K562 (cell line): ENCODE measurements around the gene LANCL1. TPM values are rescaled to one million over a fixed set of nuclear protein-coding genes. Genes with fewer than 3 reads are reported as not detected.

Experiments used
- ATAC-seq: fragments of 200-7000 bp; cut with Tn5 transposase; 3 replicates; pipeline ENCODE4 v1.9.1; 2020; ENCODE audit warnings: moderate library complexity
- BruUV-seq: library from RNA; stranded (reverse); fragments of 400-500 nt; replicated peaks from 2 replicates; lab custom pipeline; 2021; lab: Mats Ljungman, UMichigan
- CTCF ChIA-PET: fragments of 300-600 bp; formaldehyde crosslinking; extraction: SDS; loops from one replicate; lab custom pipeline; 2021; ENCODE audit warnings: low intra/inter-chr PET ratio; lab: Yijun Ruan, JAX
- POLR2A ChIA-PET: fragments of 300-600, 350-650 bp; sonication (Branson Sonifier 250); formaldehyde crosslinking; extraction: SDS; loops from one replicate; lab custom pipeline; 2021; ENCODE audit warnings: antibody characterized with exemption, inconsistent platforms; lab: Yijun Ruan, JAX
- DNase-seq, 4 experiments: peaks; one replicate each; pipeline versions ENCODE4 v3.0.0 to v3.0.0-alpha.2; 2011 to 2018; ENCODE audit warnings: low spot score in 3 of 4, mixed read lengths in 3 of 4; ENCODE audit errors: extremely low read depth in 1 of 4
- FAIRE-seq: peaks from 2 replicates; lab custom pipeline; 2011; peaks lifted over from hg19 to GRCh38; lab: Jason Lieb, UNC
- H2AFZ ChIP-seq: 2 replicates; pipeline ENCODE4 v1.6.0; 2011; ENCODE audit warnings: low read depth, low read length, control low read depth, inconsistent platforms
- H3K27ac ChIP-seq: fragments of 200-600 bp; 3 replicates; pipeline ENCODE4 v1.8.0; 2011; ENCODE audit warnings: low read depth, mild to moderate bottlenecking, control low read depth, inconsistent platforms, low read length, moderate library complexity, mixed read lengths; ENCODE audit errors: extremely low read depth
- H3K27me3 ChIP-seq, 2 experiments: fragments of 300-600 bp in 1 of 2; 2 replicates in 1 of 2; 3 replicates in 1 of 2; pipeline versions ENCODE4 v1.6.0 to v1.8.0; 2011; ENCODE audit warnings: inconsistent platforms in 2 of 2, low read length in 2 of 2, mild to moderate bottlenecking in 1 of 2, mixed read lengths in 1 of 2, moderate library complexity in 1 of 2; ENCODE audit not compliant: control insufficient read depth in 2 of 2, insufficient read depth in 2 of 2
- H3K36me3 ChIP-seq: fragments of 300-600 bp; 3 replicates; pipeline ENCODE4 v1.8.0; 2011; ENCODE audit warnings: mild to moderate bottlenecking, low read length, inconsistent platforms; ENCODE audit not compliant: control insufficient read depth, insufficient read depth
- H3K4me1 ChIP-seq, 2 experiments: fragments of 200-600 bp in 1 of 2; replicated peaks in 1 of 2; 2 replicates in 1 of 2; 3 replicates in 1 of 2; pipeline versions ENCODE4 v1.5.1 to v1.8.0; 2011; ENCODE audit warnings: inconsistent platforms in 2 of 2, low read length in 2 of 2, mild to moderate bottlenecking in 1 of 2, mixed read lengths in 1 of 2, moderate library complexity in 1 of 2; ENCODE audit not compliant: control insufficient read depth in 2 of 2, insufficient read depth in 2 of 2
- H3K4me2 ChIP-seq: 2 replicates; pipeline ENCODE4 v1.6.1; 2011; ENCODE audit warnings: low read length, control low read depth, inconsistent platforms, mixed read lengths; ENCODE audit not compliant: insufficient read depth
- H3K4me3 ChIP-seq: fragments of 200-600 bp; sonication (generic), shearing (Covaris generic); 2 replicates; pipeline ENCODE4 v1.5.1; 2016; ENCODE audit warnings: control low read depth, inconsistent platforms
- H3K79me2 ChIP-seq: fragments of 200-600 bp; 3 replicates; pipeline ENCODE4 v1.8.0; 2011; ENCODE audit warnings: low read length, inconsistent platforms; ENCODE audit not compliant: control insufficient read depth, insufficient read depth
- H3K9ac ChIP-seq, 2 experiments: 2 replicates each; pipeline versions ENCODE4 v1.6.0 to v1.6.1; 2011; ENCODE audit warnings: low read depth in 2 of 2, low read length in 2 of 2, control low read depth in 1 of 2, inconsistent platforms in 1 of 2, mild to moderate bottlenecking in 1 of 2, mixed read lengths in 1 of 2; ENCODE audit not compliant: insufficient read depth in 1 of 2
- H3K9me1 ChIP-seq: one replicate; pipeline ENCODE4 v1.6.0; 2011; ENCODE audit warnings: inconsistent platforms, mild to moderate bottlenecking, low read length, moderate library complexity; ENCODE audit not compliant: control insufficient read depth, insufficient read depth
- H3K9me3 ChIP-seq: replicated peaks from 2 replicates; pipeline ENCODE4 v1.5.1; 2011; ENCODE audit warnings: low read depth, low read length, inconsistent platforms; ENCODE audit not compliant: control insufficient read depth, insufficient read depth
- H4K20me1 ChIP-seq: replicated peaks from 2 replicates; pipeline ENCODE4 v1.6.1; 2011; ENCODE audit warnings: low read length, inconsistent platforms, mixed read lengths; ENCODE audit not compliant: control insufficient read depth, insufficient read depth
- ASH1L ChIP-seq: fragments of 450-650 bp; IDR thresholded peaks from 2 replicates; pipeline ENCODE4 v1.6.1; 2018; ENCODE audit warnings: borderline replicate concordance, mild to moderate bottlenecking, low read depth; ENCODE audit not compliant: partially characterized antibody
- BRF1 ChIP-seq: IDR thresholded peaks from 3 replicates; pipeline ENCODE4 v1.6.1; 2011; ENCODE audit warnings: borderline replicate concordance, mild to moderate bottlenecking; ENCODE audit not compliant: insufficient read length; ENCODE audit errors: extremely low read depth
- CBFB ChIP-seq: sonication (generic); formaldehyde crosslinking; IDR thresholded peaks from 2 replicates; pipeline ENCODE4 v1.4.0; 2020; ENCODE audit warnings: mild to moderate bottlenecking, missing genetic modification reagents
- DPF2 ChIP-seq: fragments of 450-650 bp; IDR thresholded peaks from 2 replicates; pipeline ENCODE4 v1.6.1; 2016
- GTF2B ChIP-seq: IDR thresholded peaks from 2 replicates; pipeline ENCODE4 v1.6.1; 2011; ENCODE audit not compliant: insufficient read length; ENCODE audit errors: extremely low read depth
- MYNN ChIP-seq, 2 experiments: sonication (generic); formaldehyde crosslinking in 1 of 2; IDR thresholded peaks; 2 replicates each; pipeline versions ENCODE4 v1.5.0 to v1.6.1; 2016 to 2020; ENCODE audit warnings: antibody characterized with exemption in 1 of 2, missing genetic modification reagents in 1 of 2
- PBX2 ChIP-seq, 2 experiments: IDR thresholded peaks in 1 of 2; conservative IDR thresholded peaks in 1 of 2; 2 replicates each; pipeline ENCODE4 v1.6.1; 2016; ENCODE audit warnings: low read depth in 2 of 2, mild to moderate bottlenecking in 1 of 2, missing compliant biosample characterization in 1 of 2, missing genetic modification characterization in 1 of 2, moderate library complexity in 1 of 2
- PML ChIP-seq: IDR thresholded peaks from 2 replicates; pipeline ENCODE4 v1.6.1; 2012; ENCODE audit warnings: low read length, inconsistent platforms
- POLR2G ChIP-seq: fragments of 200-400 bp; formaldehyde crosslinking; IDR thresholded peaks from 2 replicates; pipeline ENCODE4 v1.6.1; 2017; ENCODE audit warnings: low read depth, mild to moderate bottlenecking, antibody characterized with exemption, low read length, moderate library complexity
- PRDM10 ChIP-seq: fragments of 450-650 bp; IDR thresholded peaks from 2 replicates; pipeline ENCODE4 v1.6.1; 2018; ENCODE audit not compliant: partially characterized antibody
- SOX6 ChIP-seq: fragments of 450-650 bp; IDR thresholded peaks from 2 replicates; pipeline ENCODE4 v1.6.1; 2014; ENCODE audit warnings: mild to moderate bottlenecking
- WGBS: fragments of 100-300 bp; shearing (Covaris generic); methylation state at CpG from one replicate; pipeline ENCODE4 v1.1.6; 2016; ENCODE audit warnings: low coverage, mixed read lengths; ENCODE audit not compliant: insufficient coverage; ENCODE audit errors: missing lambda C conversion rate; 5-methylcytosine and 5-hydroxymethylcytosine counted together
- in situ Hi-C: fragments of 300-500 bp; cut with MboI; formaldehyde crosslinking; loops from 4 replicates; pipeline ENCODE4 v1.15.0; 2018; ENCODE audit warnings: inconsistent platforms, mixed read lengths
- intact Hi-C: fragments of 100-400 bp; cut with micrococcal nuclease; formaldehyde crosslinking; loops from 2 replicates; pipeline ENCODE4 v1.14.2; 2022
- polyA plus RNA-seq, 8 experiments: library from polyadenylated mRNA; depleted of rRNA in 4 of 8; stranded (reverse) in 5 of 8; unstranded in 3 of 8; fragments of >200 nt; fragmentation: Nextera tagmentation in 2 of 8; fragmentation: Illumina TruSeq in 1 of 8; extraction: Ambion mirVana in 2 of 8; extraction: Trizol in 1 of 8; gene quantifications; 2 replicates each; pipeline versions ENCODE4 v1.2.1 to v1.2.3, GENCODE V29; 2011 to 2014; ENCODE audit warnings: inconsistent platforms in 1 of 8, missing spikeins in 1 of 8
- total RNA-seq, 7 experiments: library from RNA; depleted of rRNA in 6 of 7; stranded (reverse); fragments of >200 nt in 6 of 7; fragmentation: Illumina TruSeq in 2 of 7; extraction: Trizol in 2 of 7; gene quantifications; 2 replicates each; pipeline versions ENCODE4 v1.2.1 to v1.2.3, GENCODE V29; 2011 to 2021; ENCODE audit warnings: low replicate concordance in 1 of 7

LANCL1 gene
- total and polyA plus RNA-seq, 9 of the 15 experiments (the other 6 are each of a cell fraction or from before 2014, with no cell fraction given), result 15.3 to 56.3 (median 30.1) TPM

- Histone ChIP-seq H3K27me3 (no peaks in the 10 kb centered on the region), H3K9me1 (no peaks in the 10 kb centered on the region), H3K4me1 (no peaks in the 10 kb centered on the region), H3K4me3 (no peak overlapping the region), H2AFZ (no peak overlapping the region), H3K27ac (no peak overlapping the region), H3K36me3 (no peaks in the 10 kb centered on the region), H3K4me2 (no peak overlapping the region), H4K20me1 (no peaks in the 10 kb centered on the region), H3K9me3 (no peaks in the 10 kb centered on the region), H3K9ac (no peak overlapping the region), H3K79me2 (no peaks in the 10 kb centered on the region)
- DNase-seq (no peak), FAIRE-seq (no peak), ATAC-seq (no peak)
- POLR2A ChIA-PET, result interaction anchor here (0.8 kb wide), 1 partner anchor 1085 kb away, joined by 3 read pairs; no protein-coding TSS in a partner anchor
- BruUV-seq, result no TSS peak
- CTCF ChIA-PET, result no interaction called here
- intact Hi-C loops (no loop called here), in situ Hi-C loops (no loop called here)
- 0% methylated on average over 3 of the region's 3 CpGs for WGBS
- TF ChIP-seq GTF2B (no peak), PRDM10 (no peak), ASH1L (no peak), CBFB (no peak), PBX2 (CRISPR knock-in tag; IDR thresholded peaks at IDR 0.05; ENCODE audit: low read depth) (no peak), PBX2 (tag; conservative IDR thresholded peaks at IDR 0.05; ENCODE audit: low read depth) (no peak), PML (no peak), DPF2 (no peak), MYNN (IDR thresholded peaks at IDR 0.05) (no peak), MYNN (CRISPR knock-in tag; IDR thresholded peaks at IDR 0.05) (no peak), POLR2G (no peak), SOX6 (no peak), BRF1 (no peak)
These were observed 77.0 kb downstream of the LANCL1 start for GRCh38 chr2:210399440-210400041.
